ENCODE measurements around the gene ZNF516.

The ZNF516 gene

DNA sequence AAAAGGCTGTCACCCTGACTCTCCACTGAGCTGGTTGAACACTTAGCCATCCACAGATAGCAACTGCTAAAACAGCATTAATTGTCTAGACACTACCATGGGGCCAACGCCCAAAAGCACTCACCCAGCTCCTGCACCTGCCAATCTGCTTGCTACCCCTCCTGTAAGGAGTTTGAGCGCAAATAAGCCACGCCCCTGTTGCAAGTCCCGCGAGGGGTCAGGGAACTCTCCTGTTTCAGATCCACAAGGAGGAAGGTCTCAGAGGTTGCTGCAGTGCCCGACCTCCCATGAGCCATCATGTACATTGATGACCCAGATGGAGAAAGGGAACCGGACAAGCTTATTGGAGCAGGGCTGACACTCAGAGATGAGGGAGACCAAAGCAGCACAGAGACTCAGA, 106.8 kb downstream of the ZNF516 start:
- ATAC-seq = no peak
- TF ChIP-seq ZC3H10 (CRISPR knock-in tag; IDR thresholded peaks at IDR 0.05) (no peak), ZNF565 (CRISPR knock-in tag; conservative IDR thresholded peaks at IDR 0.05; ENCODE audit: low read depth) (no peak), ARNTL (CRISPR knock-in tag; IDR thresholded peaks at IDR 0.05; ENCODE audit: borderline replicate concordance, low read depth) (no peak), CSDC2 (CRISPR knock-in tag; IDR thresholded peaks at IDR 0.05) (no peak), TCF4 (CRISPR knock-in tag; IDR thresholded peaks at IDR 0.05; ENCODE audit: borderline replicate concordance) (no peak), ZFP3 (CRISPR knock-in tag; IDR thresholded peaks at IDR 0.05) (no peak), TOX (CRISPR knock-in tag; IDR thresholded peaks at IDR 0.05; ENCODE audit: borderline replicate concordance) (no peak), BACH2 (CRISPR knock-in tag; IDR thresholded peaks at IDR 0.05; ENCODE audit: borderline replicate concordance) (no peak), PPARA (CRISPR knock-in tag; IDR thresholded peaks at IDR 0.05; ENCODE audit: borderline replicate concordance) (no peak), ZNF8 (CRISPR knock-in tag; IDR thresholded peaks at IDR 0.05) (no peak), OSR1 (CRISPR knock-in tag; IDR thresholded peaks at IDR 0.05) (no peak), SNAI2 (CRISPR knock-in tag; IDR thresholded peaks at IDR 0.05) (no peak), ESRRG (CRISPR knock-in tag; IDR thresholded peaks at IDR 0.05) (no peak), RARB (CRISPR knock-in tag; IDR thresholded peaks at IDR 0.05) (no peak), ZNF70 (CRISPR knock-in tag; IDR thresholded peaks at IDR 0.05) (no peak)
- TF ChIP-seq, protein P1, sequence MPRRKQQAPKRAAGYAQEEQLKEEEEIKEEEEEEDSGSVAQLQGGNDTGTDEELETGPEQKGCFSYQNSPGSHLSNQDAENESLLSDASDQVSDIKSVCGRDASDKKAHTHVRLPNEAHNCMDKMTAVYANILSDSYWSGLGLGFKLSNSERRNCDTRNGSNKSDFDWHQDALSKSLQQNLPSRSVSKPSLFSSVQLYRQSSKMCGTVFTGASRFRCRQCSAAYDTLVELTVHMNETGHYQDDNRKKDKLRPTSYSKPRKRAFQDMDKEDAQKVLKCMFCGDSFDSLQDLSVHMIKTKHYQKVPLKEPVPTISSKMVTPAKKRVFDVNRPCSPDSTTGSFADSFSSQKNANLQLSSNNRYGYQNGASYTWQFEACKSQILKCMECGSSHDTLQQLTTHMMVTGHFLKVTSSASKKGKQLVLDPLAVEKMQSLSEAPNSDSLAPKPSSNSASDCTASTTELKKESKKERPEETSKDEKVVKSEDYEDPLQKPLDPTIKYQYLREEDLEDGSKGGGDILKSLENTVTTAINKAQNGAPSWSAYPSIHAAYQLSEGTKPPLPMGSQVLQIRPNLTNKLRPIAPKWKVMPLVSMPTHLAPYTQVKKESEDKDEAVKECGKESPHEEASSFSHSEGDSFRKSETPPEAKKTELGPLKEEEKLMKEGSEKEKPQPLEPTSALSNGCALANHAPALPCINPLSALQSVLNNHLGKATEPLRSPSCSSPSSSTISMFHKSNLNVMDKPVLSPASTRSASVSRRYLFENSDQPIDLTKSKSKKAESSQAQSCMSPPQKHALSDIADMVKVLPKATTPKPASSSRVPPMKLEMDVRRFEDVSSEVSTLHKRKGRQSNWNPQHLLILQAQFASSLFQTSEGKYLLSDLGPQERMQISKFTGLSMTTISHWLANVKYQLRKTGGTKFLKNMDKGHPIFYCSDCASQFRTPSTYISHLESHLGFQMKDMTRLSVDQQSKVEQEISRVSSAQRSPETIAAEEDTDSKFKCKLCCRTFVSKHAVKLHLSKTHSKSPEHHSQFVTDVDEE (CRISPR knock-in tag; IDR thresholded peaks at IDR 0.05) = no peak
- TF ChIP-seq, protein P2, sequence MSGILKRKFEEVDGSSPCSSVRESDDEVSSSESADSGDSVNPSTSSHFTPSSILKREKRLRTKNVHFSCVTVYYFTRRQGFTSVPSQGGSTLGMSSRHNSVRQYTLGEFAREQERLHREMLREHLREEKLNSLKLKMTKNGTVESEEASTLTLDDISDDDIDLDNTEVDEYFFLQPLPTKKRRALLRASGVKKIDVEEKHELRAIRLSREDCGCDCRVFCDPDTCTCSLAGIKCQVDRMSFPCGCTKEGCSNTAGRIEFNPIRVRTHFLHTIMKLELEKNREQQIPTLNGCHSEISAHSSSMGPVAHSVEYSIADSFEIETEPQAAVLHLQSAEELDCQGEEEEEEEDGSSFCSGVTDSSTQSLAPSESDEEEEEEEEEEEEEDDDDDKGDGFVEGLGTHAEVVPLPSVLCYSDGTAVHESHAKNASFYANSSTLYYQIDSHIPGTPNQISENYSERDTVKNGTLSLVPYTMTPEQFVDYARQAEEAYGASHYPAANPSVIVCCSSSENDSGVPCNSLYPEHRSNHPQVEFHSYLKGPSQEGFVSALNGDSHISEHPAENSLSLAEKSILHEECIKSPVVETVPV (CRISPR knock-in tag; IDR thresholded peaks at IDR 0.05) = no peak
- TF ChIP-seq, protein P3, sequence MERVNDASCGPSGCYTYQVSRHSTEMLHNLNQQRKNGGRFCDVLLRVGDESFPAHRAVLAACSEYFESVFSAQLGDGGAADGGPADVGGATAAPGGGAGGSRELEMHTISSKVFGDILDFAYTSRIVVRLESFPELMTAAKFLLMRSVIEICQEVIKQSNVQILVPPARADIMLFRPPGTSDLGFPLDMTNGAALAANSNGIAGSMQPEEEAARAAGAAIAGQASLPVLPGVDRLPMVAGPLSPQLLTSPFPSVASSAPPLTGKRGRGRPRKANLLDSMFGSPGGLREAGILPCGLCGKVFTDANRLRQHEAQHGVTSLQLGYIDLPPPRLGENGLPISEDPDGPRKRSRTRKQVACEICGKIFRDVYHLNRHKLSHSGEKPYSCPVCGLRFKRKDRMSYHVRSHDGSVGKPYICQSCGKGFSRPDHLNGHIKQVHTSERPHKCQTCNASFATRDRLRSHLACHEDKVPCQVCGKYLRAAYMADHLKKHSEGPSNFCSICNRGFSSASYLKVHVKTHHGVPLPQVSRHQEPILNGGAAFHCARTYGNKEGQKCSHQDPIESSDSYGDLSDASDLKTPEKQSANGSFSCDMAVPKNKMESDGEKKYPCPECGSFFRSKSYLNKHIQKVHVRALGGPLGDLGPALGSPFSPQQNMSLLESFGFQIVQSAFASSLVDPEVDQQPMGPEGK (CRISPR knock-in tag; IDR thresholded peaks at IDR 0.05; ENCODE audit: borderline replicate concordance) = no peak
- TF ChIP-seq, protein P4, sequence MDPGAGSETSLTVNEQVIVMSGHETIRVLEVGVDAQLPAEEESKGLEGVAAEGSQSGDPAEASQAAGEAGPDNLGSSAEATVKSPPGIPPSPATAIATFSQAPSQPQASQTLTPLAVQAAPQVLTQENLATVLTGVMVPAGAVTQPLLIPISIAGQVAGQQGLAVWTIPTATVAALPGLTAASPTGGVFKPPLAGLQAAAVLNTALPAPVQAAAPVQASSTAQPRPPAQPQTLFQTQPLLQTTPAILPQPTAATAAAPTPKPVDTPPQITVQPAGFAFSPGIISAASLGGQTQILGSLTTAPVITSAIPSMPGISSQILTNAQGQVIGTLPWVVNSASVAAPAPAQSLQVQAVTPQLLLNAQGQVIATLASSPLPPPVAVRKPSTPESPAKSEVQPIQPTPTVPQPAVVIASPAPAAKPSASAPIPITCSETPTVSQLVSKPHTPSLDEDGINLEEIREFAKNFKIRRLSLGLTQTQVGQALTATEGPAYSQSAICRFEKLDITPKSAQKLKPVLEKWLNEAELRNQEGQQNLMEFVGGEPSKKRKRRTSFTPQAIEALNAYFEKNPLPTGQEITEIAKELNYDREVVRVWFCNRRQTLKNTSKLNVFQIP (CRISPR knock-in tag; IDR thresholded peaks at IDR 0.05; ENCODE audit: borderline replicate concordance, low read depth) = no peak

DNA sequence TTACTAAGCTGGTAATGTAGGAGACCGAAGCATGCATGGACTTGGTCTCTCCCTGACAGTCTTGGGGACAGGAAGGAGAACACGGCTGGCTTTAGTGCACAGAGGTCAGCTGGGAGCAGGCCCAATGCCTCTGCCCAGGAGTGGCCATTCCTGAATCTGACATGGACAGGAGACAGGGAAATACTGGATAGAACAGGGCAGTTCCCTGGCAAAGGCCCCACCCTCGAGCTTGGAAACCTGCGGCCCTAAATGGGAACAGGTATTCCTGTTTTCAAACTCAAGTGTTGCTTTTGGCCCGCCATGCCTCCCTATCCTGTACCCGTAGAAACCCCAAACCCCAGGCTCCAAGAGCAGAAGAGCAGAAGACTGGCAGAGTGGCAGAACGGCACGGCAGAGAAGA, 107.4 kb downstream of the ZNF516 start:
- no peak for TF ChIP-seq ESRRG (CRISPR knock-in tag; IDR thresholded peaks at IDR 0.05)

DNA sequence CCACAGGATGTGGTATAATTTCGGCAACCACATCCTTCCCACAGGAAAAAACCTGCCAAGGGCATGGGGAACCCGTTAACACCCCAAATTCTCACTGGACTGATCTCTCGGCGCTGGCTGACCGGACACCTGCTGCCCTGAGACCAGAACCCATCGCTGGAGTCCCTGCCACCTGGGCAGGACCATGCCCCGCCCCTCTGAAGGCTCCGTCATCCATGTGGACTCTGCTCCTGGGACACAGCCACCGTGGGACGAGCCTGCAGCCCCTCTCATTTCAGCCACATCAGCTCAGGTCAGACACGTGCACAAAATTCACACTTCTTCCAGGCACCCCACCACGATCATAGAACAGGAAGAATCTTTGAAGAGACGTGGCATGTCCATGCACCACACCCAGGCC, 108.2 kb downstream of the ZNF516 start:
- no peak for ATAC-seq
- TF ChIP-seq TCF4 (CRISPR knock-in tag; IDR thresholded peaks at IDR 0.05; ENCODE audit: borderline replicate concordance) (no peak), ZFP3 (CRISPR knock-in tag; IDR thresholded peaks at IDR 0.05) (no peak), GLIS3 (CRISPR knock-in tag; IDR thresholded peaks at IDR 0.05) (no peak)
- TF ChIP-seq, protein P3 (CRISPR knock-in tag; IDR thresholded peaks at IDR 0.05; ENCODE audit: borderline replicate concordance) = no peak

More for the DNA sequence above, 107.4 kb downstream of the ZNF516 start:
- no peak for ATAC-seq
